CD14-positive monocyte (primary cell): ENCODE data around the gene CEP290. TPM values are rescaled to one million over a fixed set of nuclear protein-coding genes. Genes with fewer than 3 reads are reported as not detected.
A peak's percentile ranks its signal among the peaks of the same experiment; 100 is the strongest.

ENCODE experiments used
- DNase-seq, 3 donors: peaks; one replicate each; pipeline ENCODE4 v3.0.0-alpha.2; 2011 to 2022
- H2AFZ ChIP-seq: 2 replicates; pipeline ENCODE4 v1.6.0; 2012; ENCODE audit warnings: mild to moderate bottlenecking, low read depth, low read length, inconsistent platforms; ENCODE audit not compliant: insufficient read depth, poor library complexity, severe bottlenecking
- H3K27ac ChIP-seq, 2 donors: 1 replicate in 1 of 2; 2 replicates in 1 of 2; pipeline ENCODE4 v1.5.1; 2012 to 2013; ENCODE audit warnings: low read length in 2 of 2, control low read depth in 1 of 2, inconsistent platforms in 1 of 2, low read depth in 1 of 2, mild to moderate bottlenecking in 1 of 2
- H3K27me3 ChIP-seq, 2 donors: one replicate each; pipeline versions ENCODE4 v1.6.0 to v1.6.1; 2011 to 2013; ENCODE audit warnings: low read length in 2 of 2; ENCODE audit not compliant: control insufficient read depth in 2 of 2, insufficient read depth in 2 of 2
- H3K36me3 ChIP-seq, 2 donors: replicated peaks in 1 of 2; 1 replicate in 1 of 2; 2 replicates in 1 of 2; pipeline versions ENCODE4 v1.5.1 to v1.6.1; 2012 to 2013; ENCODE audit warnings: low read length in 2 of 2, control low read depth in 1 of 2, inconsistent platforms in 1 of 2, mild to moderate bottlenecking in 1 of 2; ENCODE audit not compliant: insufficient read depth in 2 of 2, control insufficient read depth in 1 of 2
- H3K4me1 ChIP-seq, 2 donors: 1 replicate in 1 of 2; 2 replicates in 1 of 2; pipeline versions ENCODE4 v1.5.1 to v1.6.1; 2012 to 2013; ENCODE audit warnings: low read length in 2 of 2, control low read depth in 1 of 2, inconsistent platforms in 1 of 2, mild to moderate bottlenecking in 1 of 2, moderate library complexity in 1 of 2; ENCODE audit not compliant: insufficient read depth in 2 of 2, control insufficient read depth in 1 of 2
- H3K4me2 ChIP-seq: replicated peaks from 2 replicates; pipeline ENCODE3; 2012; ENCODE audit warnings: low read length, moderate library complexity, mild to moderate bottlenecking; ENCODE audit not compliant: poor library complexity, severe bottlenecking; ENCODE audit errors: extremely low read depth
- H3K4me3 ChIP-seq, 3 experiments: fragments of 200-600 bp in 1 of 3; sonication (generic) in 1 of 3; replicated peaks in 1 of 3; 1 replicate in 2 of 3; 2 replicates in 1 of 3; pipeline ENCODE4 v1.5.1; 2011 to 2013; ENCODE audit warnings: low read length in 3 of 3, mild to moderate bottlenecking in 3 of 3, control low read depth in 2 of 3, low read depth in 2 of 3, inconsistent platforms in 1 of 3, moderate library complexity in 1 of 3
- H3K79me2 ChIP-seq: 2 replicates; pipeline ENCODE4 v1.6.0; 2012; ENCODE audit warnings: mild to moderate bottlenecking, control low read depth, inconsistent platforms, low read length, moderate library complexity; ENCODE audit not compliant: insufficient read depth
- H3K9ac ChIP-seq: 2 replicates; pipeline ENCODE4 v1.6.0; 2017; ENCODE audit warnings: low read length, mild to moderate bottlenecking; ENCODE audit not compliant: insufficient read depth, poor library complexity, severe bottlenecking
- H3K9me3 ChIP-seq, 2 donors: replicated peaks in 1 of 2; 1 replicate in 1 of 2; 2 replicates in 1 of 2; pipeline versions ENCODE4 v1.5.1 to v1.6.1; 2012 to 2013; ENCODE audit warnings: low read length in 2 of 2, control low read depth in 1 of 2; ENCODE audit not compliant: control insufficient read depth in 1 of 2, insufficient read depth in 1 of 2
- H4K20me1 ChIP-seq: 2 replicates; pipeline ENCODE4 v1.6.0; 2012; ENCODE audit warnings: mild to moderate bottlenecking, low read length, control low read depth, moderate library complexity; ENCODE audit not compliant: insufficient read depth
- H3K27ac Mint-ChIP-seq, 7 donors: one replicate each; pipeline ENCODE4 v1.8.0; 2020; ENCODE audit warnings: mild to moderate bottlenecking in 7 of 7, mixed read lengths in 7 of 7, moderate library complexity in 6 of 7, inconsistent platforms in 2 of 7
- H3K27me3 Mint-ChIP-seq, 3 donors: one replicate each; pipeline ENCODE4 v1.8.0; 2021 to 2022; ENCODE audit warnings: low read depth in 3 of 3, mild to moderate bottlenecking in 3 of 3, mixed read lengths in 3 of 3, moderate library complexity in 3 of 3, inconsistent platforms in 1 of 3
- H3K36me3 Mint-ChIP-seq, 2 donors: one replicate each; pipeline ENCODE4 v1.8.0; 2020; ENCODE audit warnings: mixed read lengths in 2 of 2, inconsistent platforms in 1 of 2, mild to moderate bottlenecking in 1 of 2
- H3K4me1 Mint-ChIP-seq: one replicate; pipeline ENCODE4 v1.8.0; 2020; ENCODE audit warnings: mild to moderate bottlenecking, mixed read lengths
- H3K4me3 Mint-ChIP-seq, 2 donors: one replicate each; pipeline ENCODE4 v1.8.0; 2020; ENCODE audit warnings: mild to moderate bottlenecking in 2 of 2, mixed read lengths in 2 of 2, moderate library complexity in 1 of 2
- H3K9me3 Mint-ChIP-seq, 7 donors: one replicate each; pipeline ENCODE4 v1.8.0; 2020 to 2022; ENCODE audit warnings: mixed read lengths in 7 of 7, mild to moderate bottlenecking in 6 of 7, moderate library complexity in 6 of 7, inconsistent platforms in 2 of 7
- CTCF ChIP-seq: fragments of 200-600 bp; IDR thresholded peaks from one replicate; pipeline ENCODE4 v1.8.0; 2022; ENCODE audit warnings: antibody characterized with exemption, mild to moderate bottlenecking
- WGBS: methylation state at CpG from one replicate; pipeline ENCODE4 v1.1.5; 2013; ENCODE audit warnings: missing lambda C conversion rate; ENCODE audit not compliant: insufficient coverage; 5-methylcytosine and 5-hydroxymethylcytosine counted together
- intact Hi-C, 2 donors: fragments of 100-400 bp; cut with micrococcal nuclease; formaldehyde crosslinking; loops; one replicate each; pipeline versions ENCODE4 v1.15.0 to v1.15.1; 2023
- polyA plus RNA-seq, 3 donors: library from polyadenylated mRNA; depleted of rRNA in 1 of 3; unstranded in 2 of 3; stranded (reverse) in 1 of 3; fragments of 300-500 nt in 2 of 3; fragments of >200 nt in 1 of 3; fragmentation: Illumina TruSeq in 2 of 3; gene quantifications; 1 replicate in 2 of 3; 2 replicates in 1 of 3; pipeline ENCODE4 v1.2.3, GENCODE V29; 2012 to 2021

The CEP290 gene
- polyA plus RNA-seq, 3 donors, result 0.55 to 1.5 (median 0.71) TPM

GRCh38 chr12:88029093-88029665, 112.7 kb downstream of the CEP290 start, which contains the start of gene C12orf50:
C12orf50 (minus strand) TSS chr12:88029401; CDS start chr12:88026962, 2,439 bp downstream.
- H3K4me3 ChIP-seq, result no peak within 1 kb of the TSS
- no peaks in the 10 kb centered on the region for H3K4me1 ChIP-seq
- H3K9ac ChIP-seq, result no peak within 1 kb of the TSS
- TF ChIP-seq CTCF, result no peak
- no peaks in the 10 kb centered on the region for H3K79me2 ChIP-seq
- H3K27ac ChIP-seq, result no peak within 1 kb of the TSS
- H3K4me1 Mint-ChIP-seq, result no peaks in the 10 kb centered on the region
- WGBS, result 80% methylated on average over 1 of the region's 3 CpGs
- H3K27me3 ChIP-seq, result no peaks in the 10 kb centered on the region
- H3K27me3 Mint-ChIP-seq, result peaks cover 0 to 8% (median 3%) of the 10 kb centered on the region in 3 donors
- DNase-seq, result no peak
- no peaks in the 10 kb centered on the region for H4K20me1 ChIP-seq
- peaks cover 0 to 4% (median 2%) of the 10 kb centered on the region in 7 donors for H3K9me3 Mint-ChIP-seq
- no peaks in the 10 kb centered on the region for H3K36me3 ChIP-seq
- no peaks in the 10 kb centered on the region for H3K9me3 ChIP-seq
- no peak within 1 kb of the TSS for H3K4me3 Mint-ChIP-seq
- peak within 1 kb of the TSS in 1 of 7 donors; percentile 9 for H3K27ac Mint-ChIP-seq
- no peak within 1 kb of the TSS for H3K4me2 ChIP-seq
- intact Hi-C loops, result no loop called here
- H2AFZ ChIP-seq, result no peak within 1 kb of the TSS
- H3K36me3 Mint-ChIP-seq, result no peaks in the 10 kb centered on the region

- H3K27me3 Mint-ChIP-seq, result peaks cover 1 to 6% (median 3%) of the 10 kb centered on the region in 3 donors
- no peaks in the 10 kb centered on the region for H3K27me3 ChIP-seq
- H3K79me2 ChIP-seq, result no peaks in the 10 kb centered on the region
- no CpG with 5 or more reads among the region's 1 CpG for WGBS
- H3K9me3 ChIP-seq, result no peaks in the 10 kb centered on the region
- H3K4me3 Mint-ChIP-seq, result no peak overlapping the region
- no peaks in the 10 kb centered on the region for H3K36me3 Mint-ChIP-seq
- H3K9me3 Mint-ChIP-seq, result peaks cover 0 to 5% (median 2%) of the 10 kb centered on the region in 7 donors
- H3K4me1 Mint-ChIP-seq, result no peaks in the 10 kb centered on the region
- H3K9ac ChIP-seq, result no peak overlapping the region
- no peaks in the 10 kb centered on the region for H3K36me3 ChIP-seq
- H3K4me3 ChIP-seq, result no peak overlapping the region
- H4K20me1 ChIP-seq, result no peaks in the 10 kb centered on the region
- no peaks in the 10 kb centered on the region for H3K4me1 ChIP-seq
- TF ChIP-seq CTCF, result no peak
- H3K27ac Mint-ChIP-seq, result no peak overlapping the region
- DNase-seq, result no peak
- no peak overlapping the region for H3K27ac ChIP-seq
- intact Hi-C loops, result no loop called here
- H2AFZ ChIP-seq, result no peak overlapping the region
- H3K4me2 ChIP-seq, result no peak overlapping the region
These were observed 115.7 kb downstream of the CEP290 start for GRCh38 chr12:88026196-88026595.
